NCI-H2196 (cell line): ENCODE data around the gene CNTNAP2.
A peak's percentile ranks its signal among the peaks of the same experiment; 100 is the strongest.

Experiments used
- DNase-seq: peaks from one replicate; lab custom pipeline; 2025; ENCODE audit not compliant: unreplicated experiment; lab: John Stamatoyannopoulos, UW

CNTNAP2 gene

DNA sequence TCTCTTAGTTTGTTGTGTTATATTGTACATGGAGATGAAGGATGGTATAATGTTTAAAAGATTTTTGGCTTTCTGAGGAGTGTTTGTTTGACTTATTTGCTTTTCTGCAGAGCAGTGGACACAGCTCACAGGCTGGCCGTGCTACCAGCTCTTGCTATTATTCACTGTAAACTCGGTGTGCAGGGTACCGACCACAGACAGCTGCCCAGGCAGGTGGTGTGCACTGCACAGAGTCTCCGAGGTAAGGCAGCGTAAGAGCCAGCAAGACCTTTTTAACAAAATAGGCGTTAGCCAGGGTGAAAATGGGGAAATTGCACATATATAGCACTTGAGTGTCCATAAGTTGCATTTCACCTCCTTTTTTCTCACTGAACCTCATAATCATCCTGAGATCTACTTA lies 438.0 kb downstream of the CNTNAP2 start:
- DNase-seq: peak; percentile 43

DNA sequence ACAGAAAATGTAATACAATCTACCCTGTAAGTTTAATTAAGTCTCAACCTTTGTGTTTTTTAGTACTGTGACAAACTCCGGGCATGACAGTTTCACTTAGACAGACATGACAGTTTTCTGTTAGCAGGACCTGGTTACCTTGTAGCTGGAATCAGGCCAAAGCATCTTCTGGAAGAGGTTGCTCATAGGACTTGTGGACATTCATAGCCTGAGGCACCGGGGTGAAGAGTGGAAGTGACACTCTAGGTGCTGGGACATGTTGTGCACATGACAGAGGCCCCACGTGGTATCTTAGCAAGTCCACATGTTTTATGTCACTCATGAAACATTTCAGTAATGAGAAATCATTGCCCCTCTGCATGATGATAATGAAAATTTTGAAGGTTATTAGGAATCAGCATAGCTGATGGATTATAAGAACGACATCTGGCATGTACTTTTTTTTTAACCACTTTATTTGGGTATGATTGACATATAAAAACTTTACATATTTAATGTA lies 441.4 kb downstream of the CNTNAP2 start:
- DNase-seq: no peak

DNA sequence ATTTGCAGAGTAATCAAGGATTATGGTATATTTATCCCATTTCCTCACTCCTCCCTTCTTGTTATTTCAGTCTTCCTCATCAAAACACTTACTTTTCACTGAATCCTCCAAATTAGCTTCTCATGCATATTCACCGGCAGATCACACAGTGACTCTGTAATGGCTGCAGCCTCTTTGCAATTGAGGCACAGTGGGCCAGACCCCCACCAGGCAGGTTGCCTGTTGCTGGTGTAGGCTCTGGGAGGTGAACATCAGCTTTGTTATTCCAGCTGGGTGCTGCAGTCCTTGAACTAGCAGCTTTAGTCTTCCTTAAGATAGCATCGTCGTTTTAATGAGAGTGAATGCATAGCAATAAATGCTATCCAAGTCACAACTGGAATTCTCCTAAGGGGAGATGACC lies 449.3 kb downstream of the CNTNAP2 start:
- no peak for DNase-seq

DNA sequence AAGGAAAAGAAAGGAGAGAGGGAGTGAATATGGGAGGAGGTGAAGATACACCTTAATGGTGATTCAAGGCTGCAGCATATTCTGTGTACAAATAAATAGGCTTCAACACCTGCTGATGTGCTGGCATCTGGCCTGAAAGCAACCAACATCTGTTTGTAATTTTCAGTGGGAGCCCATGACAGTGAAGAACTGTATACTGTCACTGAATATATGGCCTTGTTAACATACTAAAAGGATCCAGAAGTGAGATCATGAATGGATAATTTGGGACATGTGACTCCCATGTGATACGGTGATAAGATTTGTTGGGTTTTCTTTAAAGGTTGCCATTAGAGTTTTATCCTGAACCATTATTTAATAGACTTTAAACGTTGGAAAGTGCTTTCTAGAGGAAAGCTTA lies 459.3 kb downstream of the CNTNAP2 start:
- DNase-seq: no peak

DNA sequence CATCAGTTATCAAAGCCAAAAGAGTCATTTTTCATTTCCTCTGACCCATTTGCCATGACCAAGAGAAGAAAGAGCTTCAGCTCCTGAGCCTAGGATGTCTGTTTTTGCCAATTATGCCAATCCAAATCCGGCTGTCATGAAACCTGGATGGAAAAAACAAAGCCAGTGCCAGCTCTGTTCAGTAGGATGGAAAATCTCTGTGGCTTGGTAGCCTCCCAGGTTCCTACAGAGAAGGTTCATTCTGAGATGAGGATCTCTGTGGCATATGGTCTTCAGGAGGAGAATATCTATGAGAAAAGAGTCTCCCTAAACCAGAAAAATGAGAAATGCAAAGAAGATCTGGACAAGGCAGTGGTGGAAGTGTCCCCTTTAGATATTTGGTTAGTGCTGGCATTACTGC lies 475.4 kb downstream of the CNTNAP2 start:
- no peak for DNase-seq

DNA sequence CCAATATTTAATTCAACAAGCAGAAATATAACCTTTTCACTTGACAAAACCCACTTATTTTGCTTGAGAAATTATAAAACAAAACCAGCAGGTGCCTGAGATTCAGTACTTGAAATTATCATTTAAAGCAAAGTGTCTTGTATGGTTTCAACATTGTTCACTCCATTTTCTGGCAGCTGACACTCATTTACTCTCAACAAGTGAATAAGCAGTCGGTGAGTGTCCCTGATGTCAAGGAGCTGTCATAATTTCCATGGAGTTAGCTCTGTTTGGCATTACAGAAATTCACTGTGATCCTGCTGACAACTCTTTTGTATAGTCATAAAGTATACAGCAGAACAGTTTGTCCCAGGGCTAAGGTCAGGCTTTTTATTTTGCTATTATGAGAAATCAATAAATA lies 490.0 kb downstream of the CNTNAP2 start:
- DNase-seq: no peak

DNA sequence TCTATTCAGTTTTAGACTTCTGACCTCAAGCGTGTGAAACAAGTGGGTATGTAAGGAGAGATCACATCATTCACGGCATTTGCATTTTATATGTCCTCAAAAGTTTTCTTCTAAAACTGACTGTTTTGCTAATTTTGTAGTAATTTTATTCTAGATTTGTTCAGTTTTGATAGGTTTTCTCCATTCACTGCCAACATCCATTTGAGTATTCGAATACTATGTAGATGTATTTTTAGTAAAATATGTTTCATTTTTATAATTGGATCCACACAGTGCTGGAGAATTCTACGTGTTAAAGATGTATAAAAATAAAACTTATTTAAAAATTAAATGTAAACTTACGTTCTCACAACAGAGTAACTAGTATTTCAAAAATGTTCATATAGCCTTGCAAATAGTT lies 503.0 kb downstream of the CNTNAP2 start:
- DNase-seq: no peak

DNA sequence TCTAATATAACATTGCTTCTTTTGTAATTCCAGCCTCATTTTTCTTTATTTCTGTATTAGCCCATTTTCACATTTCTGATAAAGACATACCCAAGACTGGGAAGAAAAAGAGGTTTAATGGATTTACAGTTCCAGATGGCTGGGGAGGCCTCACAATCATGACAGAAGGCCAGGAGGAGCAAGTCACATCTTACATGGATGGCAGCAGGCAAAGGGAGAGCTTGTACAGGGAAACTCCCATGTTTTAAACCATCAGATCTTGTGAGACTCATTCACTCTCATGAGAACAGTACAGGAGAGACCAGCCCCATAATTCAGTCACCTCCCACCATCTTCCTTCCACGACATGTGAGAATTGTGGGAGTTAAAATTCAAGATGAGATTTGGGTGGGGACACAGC lies 510.3 kb downstream of the CNTNAP2 start:
- no peak for DNase-seq

DNA sequence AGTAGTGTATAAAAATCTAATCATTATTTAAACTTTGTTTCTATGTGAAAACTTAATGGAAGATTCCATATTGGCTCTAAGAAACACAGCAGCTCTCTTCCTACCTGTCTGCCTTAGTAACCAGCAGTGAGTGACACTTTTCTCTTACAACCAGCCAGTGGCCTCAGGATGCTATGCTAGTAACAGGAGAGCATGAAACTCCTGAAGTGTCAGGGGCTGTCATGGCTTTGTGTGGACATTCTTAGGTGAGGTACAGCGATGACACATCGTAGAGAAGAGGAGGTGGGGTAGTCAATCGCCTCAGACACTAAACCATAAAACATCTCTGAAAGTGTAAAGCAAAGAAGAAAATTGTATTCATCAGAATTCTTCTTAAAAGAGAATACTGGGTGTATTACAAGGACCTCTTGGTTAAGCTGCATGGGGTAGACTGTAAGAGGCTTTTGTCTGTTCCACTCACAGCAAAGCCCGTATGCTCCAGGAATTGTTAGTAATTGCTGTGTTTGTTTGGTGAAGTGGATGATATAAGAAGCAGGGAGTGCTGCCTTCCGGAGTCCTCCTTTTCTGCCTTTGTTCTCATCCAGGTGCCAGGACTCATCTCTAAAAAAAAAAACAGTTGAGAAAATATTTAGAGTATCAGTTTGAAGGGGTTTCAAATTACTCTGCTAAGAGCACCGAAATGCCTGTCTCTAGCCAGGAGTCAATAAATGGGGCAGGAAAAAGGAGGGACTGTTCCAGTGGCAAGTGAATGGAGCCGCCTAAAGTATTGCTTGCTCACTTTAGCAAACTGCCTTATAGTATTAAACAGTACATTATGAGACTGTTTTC lies 518.8 kb downstream of the CNTNAP2 start:
- DNase-seq: peak; percentile 92

DNA sequence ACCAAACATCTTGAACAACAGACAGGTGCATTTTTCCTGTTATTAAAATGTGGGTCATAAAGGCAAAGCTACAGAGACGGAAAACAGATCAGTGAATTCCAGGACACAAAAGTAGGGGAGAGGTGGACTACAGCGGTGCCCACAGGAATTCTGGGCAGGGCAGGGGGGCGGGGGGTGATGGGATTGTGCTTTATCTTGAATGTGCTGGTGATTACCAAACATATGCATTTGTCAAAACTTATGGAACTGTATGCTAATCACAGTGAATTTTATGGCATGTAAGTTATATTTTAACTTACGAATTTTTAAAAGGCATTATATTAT lies 519.4 kb downstream of the CNTNAP2 start:
- DNase-seq: no peak

DNA sequence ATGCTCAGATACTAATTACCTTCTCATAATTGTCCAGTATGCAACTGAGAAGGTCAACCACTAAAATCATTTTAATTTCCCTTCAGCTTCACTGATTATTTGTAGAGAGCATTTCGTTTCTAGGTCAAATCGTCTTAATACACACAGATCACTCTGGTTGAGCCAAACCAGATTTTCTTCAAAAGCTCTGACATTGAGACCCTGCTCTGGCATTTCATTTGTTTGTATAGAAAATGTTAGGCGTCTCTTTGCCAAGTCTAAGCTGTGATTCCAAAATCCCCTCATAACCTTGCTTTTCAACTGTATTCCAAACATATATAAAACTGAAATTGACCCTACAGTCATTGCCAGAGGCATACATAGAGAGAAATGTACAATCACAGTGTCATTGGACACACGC lies 520.0 kb downstream of the CNTNAP2 start:
- DNase-seq: no peak

DNA sequence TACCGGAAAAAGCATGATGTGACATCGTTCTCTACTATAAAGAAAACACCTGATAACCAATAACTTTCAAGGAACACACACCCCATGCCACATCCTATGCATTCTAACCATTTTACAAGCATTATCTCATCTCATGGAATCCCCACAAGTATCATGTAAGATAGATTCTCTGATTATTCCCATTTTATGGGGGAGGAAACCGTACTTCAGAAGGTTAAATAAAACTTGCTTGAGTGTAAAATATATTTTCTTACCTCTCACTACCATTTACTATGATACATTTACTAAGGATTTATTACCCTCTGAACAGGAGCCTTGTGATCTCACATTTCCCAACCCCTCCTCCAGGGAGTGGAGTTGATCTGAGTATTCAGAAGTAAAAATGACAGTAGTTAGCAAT lies 522.7 kb downstream of the CNTNAP2 start:
- no peak for DNase-seq

DNA sequence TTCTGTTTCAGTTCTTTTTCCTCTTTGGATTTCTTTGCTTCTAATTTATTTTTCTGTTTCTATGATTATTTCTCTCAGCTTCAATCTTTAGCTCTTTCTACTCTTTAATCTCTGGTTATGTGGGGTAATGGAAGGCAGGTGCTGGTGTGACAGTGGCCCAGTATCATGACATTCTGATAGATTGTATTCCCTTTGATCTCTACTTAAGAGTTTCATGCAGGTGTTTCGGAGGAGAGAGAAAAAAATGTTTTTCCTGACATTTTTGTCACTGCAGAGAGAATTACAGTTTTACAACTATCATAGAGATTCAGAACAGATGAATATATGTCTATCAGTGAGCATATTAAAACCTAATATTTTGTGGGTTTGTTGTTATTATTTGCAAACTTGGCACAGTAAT lies 524.9 kb downstream of the CNTNAP2 start:
- DNase-seq: no peak

DNA sequence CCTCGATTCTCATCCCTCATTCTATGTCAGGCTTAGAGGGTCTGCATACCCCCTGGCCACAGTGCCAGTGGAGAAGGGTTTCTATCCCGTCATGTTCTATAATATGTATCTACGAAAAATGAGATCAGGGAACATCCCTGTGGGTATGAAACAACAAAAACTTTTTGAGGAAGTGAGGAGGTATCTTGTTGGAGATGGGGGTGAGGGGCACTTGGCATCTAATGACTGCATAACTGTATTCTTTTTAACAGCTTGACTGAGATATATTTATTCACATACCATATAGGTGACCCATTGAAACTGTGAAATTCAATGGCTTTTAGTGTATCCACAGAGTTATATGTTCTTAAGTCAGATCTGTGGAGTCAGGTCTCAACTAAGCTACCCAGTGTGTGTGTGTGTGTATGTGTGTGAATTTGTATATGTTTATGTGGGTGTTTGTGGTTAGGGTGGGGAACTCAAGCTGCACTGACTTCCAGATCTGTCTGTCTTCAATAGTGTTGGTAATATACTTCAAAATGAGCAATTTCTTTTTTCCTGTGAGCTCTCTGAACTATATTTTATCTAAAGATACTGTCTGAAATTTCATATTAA lies 528.9 kb downstream of the CNTNAP2 start:
- no peak for DNase-seq

DNA sequence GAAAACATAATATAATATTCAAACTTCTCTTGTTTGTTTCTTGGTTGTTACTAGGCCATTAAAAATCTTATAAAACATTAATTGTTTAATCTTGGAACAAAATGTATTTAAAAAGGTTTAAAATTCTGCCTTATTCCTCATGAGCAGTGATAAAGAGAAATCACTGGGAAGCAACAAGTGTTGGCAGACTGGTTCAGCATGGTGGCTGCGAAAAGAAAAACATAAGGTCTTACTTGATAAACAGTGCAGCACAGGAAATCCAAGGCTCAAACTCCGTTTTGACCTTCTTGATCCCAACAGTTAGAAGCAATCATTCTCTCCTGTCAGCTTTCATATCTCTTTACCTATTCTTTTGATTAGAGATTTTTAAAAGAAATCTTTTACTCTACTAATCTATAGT lies 530.8 kb downstream of the CNTNAP2 start:
- no peak for DNase-seq

DNA sequence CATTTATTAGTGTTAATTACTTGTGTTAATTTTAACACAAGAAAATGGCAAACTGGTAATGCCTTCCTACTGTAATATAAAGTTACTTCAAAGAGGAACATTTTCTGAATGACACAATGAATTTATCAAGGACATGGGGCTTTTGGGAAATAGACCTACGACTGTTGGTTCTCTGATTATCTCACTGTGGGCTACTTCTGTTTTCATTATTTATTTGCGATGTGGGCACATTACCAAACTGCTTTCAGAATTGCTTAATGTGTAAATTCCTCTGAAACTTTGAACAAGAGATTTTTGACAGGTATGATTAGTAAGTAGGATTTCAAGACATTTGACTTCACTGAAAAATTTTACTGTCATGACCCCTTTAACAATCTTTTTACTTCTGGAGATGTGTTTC lies 535.6 kb downstream of the CNTNAP2 start:
- no peak for DNase-seq

DNA sequence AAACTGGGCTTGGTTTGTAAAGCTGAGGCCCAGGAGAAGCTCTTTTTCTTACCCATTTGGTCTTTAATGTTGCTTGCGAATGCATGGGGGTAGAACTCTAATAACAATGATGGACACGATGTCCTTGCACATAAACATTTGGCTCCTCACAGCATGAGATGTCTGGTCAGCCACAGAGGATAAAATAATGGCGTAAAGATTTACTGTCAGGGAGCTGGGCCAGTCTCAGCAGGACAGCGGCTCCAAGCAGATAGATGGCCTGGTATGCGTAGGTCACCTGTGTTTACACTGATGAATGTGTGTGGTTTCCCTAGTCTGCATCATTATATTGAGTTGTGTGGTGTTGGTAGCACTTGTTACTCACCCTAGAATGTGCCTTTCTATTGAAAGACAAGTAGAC lies 537.4 kb downstream of the CNTNAP2 start:
- peak; percentile 23 for DNase-seq

DNA sequence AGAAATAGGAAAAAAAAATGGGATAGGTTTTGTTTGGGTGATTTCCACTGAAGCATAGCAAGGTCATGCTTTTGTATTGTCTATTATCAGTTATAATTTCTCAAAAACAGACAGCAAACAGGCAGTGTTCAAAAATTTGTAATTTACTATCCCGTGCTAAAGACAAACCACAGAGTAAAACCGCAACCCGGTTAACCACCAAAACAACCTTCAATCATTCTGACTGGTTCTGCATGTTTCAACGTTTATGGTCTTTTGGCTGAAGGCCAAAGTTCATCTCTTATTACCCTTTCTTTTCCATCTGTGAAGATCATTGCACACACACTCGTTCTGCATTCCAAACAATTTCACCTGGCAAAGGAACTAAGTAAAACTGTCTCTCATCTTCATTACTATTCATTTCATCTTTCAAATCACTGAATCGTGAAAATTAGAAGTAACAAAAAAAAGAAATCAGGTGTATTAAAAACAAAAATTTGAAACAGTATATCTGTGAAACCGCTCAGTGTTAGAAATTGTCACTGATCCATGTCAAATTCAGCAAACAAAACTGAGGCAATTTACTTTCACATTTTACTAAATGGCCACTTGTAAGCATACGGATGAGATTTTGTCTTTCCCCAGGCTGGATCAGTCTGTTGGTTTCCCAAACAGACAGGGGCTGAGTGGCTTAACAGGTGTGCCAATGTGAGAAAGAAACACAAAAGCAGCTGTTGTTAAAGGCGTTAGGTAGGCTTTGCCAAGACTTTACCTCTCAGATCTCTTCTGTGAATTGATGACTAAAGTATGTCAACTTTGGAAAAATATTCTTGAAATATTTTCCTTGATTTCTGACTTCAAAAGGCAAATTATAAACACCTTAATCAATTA lies 539.6 kb downstream of the CNTNAP2 start:
- DNase-seq: peak; percentile 86

DNA sequence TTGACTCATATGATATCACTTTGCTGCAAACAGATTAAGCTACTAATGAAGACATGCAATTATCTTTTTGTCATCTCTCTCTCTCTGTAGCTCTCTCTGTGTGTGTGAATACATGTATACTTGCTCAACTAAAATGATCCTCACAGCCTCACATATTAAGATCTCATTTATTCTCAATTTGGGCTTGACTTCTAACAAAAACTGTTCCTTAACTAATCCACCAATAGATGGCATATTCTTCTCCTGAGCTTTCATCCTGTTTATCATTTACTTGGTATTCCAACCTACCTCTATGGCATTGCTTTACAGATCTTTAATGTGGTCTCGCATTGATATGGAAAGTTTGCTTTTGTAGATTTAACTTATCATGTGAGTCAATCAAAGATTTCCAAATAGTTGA lies 540.4 kb downstream of the CNTNAP2 start:
- peak; percentile 28 for DNase-seq

DNA sequence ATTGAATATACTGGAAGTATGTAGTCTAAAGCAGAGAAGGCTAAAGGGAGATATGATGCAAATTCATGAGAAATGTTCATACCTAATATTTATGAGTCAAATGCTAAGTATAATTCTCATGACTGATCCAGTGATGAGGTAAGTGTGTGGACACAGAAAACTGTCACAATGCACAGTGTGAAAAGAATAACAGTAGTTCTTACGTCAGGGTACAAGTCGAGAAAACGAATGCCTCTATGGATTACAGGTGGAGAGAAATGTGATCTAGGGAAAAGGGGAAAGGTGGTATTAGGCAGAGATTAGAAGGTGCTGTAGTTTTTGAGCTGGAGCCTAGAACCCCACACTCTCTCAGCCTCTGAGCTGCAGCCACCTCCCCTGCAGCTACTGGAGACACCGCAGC lies 542.0 kb downstream of the CNTNAP2 start:
- no peak for DNase-seq

DNA sequence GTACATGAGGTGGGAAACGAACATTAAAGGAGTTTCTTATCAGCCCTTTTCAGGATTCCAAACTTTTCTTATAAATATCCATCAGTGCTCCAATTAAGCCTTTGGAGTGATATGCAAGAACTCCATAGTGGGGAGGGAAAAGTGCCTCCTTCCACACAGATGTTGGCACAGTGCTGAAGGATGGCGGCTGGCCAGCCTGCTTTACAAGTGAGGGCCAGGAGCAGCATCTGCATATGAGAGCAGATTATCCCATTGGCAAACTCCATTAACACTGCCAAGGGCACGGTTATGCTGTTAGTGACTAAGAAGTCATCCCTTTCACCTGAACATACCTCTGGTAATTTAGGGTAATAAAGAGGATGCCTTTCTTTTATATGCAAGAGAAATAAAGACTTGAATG lies 543.1 kb downstream of the CNTNAP2 start:
- DNase-seq: peak; percentile 30

DNA sequence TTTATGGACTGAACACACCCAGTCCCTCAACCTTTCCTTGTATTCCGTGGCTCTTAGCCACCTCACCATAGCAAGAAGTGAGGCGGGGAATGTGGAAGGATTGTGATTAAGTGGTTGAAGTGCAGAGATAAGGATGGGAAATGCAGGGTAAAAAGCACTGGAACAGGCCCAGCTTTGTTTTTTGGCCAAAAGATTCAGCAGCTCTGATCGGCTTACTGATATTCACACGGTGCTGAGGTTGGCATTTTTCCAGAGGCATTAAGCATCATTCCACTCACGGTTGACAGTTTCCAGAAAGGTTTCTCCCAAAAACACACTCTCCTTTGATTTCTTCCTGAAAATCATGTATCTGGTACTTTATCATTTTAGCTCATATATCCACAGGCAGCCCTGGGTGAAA lies 544.2 kb downstream of the CNTNAP2 start:
- peak; percentile 68 for DNase-seq
